GM18867 (cell line): ENCODE results near the gene RRAS.
"Not testable (repeated sequence)": the region's sequence is repeated elsewhere in the genome, so short reads cannot be mapped to it uniquely, and the experiment has no call there.

ENCODE experiments used
- ATAC-seq: cut with Tn5 transposase; IDR thresholded peaks from one replicate; pipeline ENCODE4 v1.9.1; 2021; ENCODE audit warnings: mild to moderate bottlenecking, moderate library complexity; ENCODE audit not compliant: unreplicated experiment

RRAS gene

DNA sequence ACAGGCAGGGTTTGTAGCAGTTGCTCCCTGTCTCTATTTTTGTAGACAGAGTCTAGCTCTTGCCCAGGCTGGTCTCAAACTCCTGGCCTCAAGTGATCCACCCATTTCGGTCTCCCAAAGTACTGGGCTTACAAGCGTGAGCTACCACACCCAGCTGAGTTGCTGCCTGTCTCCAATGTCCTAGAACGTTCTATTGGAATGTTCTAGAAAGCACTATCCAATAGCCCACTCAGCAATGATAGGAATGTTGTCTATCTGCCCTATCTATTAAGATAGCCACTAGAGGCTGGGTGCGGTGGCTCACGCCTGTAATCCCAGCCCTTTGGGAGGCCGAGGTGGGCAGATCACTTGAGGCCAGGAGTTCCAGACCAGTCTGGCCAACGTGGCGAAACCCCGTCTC, 6.7 kb downstream of the RRAS start:
- not testable (repeated sequence) for ATAC-seq

DNA sequence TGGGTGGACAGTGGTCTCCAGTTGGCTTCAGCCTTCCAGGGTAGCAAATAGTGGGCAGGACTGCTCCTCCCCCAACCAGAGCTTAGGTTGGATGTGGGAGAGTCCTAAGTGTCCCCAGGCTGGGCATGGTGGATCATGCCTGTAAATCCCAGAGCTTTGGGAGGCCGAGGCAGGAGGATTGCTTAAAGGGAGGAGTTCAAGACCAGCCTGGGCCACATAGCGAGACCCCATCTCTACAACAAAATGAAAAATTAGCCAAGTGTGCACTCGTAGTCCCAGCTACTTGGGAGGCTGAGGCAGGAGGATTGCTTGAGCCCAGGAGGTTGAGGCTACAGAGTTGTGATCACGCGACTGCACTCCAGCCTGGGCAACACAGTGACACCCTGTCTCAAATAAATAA, 7.4 kb downstream of the RRAS start:
- ATAC-seq = no peak

DNA sequence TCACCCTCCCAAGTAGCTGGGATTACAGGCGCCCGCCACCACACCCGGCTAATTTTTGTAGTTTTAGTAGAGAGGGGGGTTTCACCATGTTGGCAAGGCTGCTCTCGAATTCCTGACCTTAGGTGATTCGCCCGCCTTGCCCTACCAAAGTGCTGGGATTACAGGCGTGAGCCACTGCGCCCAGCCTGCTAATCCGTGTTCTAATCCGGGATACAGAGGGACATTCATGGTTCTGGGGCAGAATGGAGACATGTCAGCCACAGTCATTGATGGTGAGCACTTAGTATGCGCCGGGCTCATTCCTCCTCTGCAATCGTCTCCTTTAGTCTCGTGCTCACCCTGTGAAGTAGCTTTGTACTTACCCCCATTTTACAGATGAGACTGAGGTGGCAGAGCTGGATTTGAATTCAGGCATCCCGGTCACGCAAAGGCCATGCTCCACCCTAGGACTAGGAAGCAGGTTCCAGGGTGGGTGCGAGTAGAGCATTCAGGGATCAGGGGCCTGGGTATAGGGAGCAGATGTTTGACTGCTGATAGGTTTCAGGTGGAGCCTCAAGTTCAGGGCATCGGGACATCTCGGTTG, 8.2 kb downstream of the RRAS start:
- ATAC-seq = no peak

DNA sequence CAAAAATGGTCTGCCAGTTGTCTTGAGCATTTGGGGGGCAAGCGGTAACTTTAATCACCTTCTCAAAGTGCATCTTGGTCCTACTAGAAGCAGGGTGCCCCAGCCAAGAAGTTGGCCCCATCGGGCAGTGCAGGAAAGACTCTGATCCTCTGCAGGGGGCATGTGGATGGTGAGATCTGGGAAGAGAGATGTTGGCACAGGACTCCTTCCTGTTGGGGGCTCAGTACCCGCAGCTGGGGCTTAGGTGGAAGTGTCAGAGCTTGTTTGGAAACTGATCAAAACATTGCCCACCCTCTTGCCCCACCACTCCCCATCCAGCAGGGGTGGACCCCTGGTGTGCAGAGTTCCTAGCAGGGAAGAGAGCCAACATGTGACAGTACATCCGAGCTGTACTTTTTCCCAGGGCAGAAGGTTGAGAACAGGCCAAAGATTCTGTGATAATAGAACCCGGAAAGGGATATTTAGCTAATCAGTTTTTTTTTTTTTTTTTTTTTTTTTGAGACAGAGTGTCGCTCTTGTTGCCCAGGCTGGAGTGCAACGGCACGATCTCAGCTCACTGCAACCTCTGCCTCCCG, 8.8 kb downstream of the RRAS start:
- ATAC-seq = no peak

DNA sequence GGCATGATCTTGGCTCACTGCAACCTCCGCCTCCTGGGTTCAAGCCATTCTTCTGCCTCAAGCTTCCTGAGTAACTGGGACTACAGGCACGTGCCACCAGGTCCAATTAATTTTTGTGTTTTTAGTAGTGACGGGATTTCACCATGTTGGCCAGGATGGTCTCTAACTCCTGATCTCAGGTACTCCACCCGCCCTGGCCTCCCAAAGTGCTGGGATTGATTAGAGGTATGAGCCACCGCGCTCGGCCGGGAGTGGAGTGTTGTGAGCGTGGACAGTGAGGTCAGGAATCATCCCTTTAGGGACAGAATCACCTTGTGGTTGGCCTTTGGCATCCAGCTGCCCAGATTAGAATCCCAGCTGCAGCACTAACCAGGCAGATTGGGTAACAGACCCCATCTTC, 10.3 kb downstream of the RRAS start:
- ATAC-seq = no peak

DNA sequence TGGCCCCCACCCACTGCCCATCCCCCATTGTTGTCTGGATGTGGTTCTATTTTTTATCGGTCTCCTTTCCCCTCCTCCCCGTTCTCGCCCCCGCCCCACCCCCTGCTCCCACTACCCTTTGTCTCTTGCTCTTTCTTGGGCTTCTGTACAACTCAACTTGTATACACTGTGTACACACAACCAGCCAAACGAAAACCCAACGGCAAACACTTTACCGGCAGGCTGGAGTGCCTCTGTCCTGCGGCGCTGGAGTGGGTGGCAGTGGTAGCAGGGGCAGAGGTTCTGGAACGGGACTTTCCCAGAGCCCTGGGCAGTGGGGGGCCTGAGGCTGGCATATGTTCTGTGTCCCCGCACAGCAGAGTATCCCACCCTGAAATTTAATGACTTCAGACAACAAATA, 13.7 kb downstream of the RRAS start:
- no peak for ATAC-seq

DNA sequence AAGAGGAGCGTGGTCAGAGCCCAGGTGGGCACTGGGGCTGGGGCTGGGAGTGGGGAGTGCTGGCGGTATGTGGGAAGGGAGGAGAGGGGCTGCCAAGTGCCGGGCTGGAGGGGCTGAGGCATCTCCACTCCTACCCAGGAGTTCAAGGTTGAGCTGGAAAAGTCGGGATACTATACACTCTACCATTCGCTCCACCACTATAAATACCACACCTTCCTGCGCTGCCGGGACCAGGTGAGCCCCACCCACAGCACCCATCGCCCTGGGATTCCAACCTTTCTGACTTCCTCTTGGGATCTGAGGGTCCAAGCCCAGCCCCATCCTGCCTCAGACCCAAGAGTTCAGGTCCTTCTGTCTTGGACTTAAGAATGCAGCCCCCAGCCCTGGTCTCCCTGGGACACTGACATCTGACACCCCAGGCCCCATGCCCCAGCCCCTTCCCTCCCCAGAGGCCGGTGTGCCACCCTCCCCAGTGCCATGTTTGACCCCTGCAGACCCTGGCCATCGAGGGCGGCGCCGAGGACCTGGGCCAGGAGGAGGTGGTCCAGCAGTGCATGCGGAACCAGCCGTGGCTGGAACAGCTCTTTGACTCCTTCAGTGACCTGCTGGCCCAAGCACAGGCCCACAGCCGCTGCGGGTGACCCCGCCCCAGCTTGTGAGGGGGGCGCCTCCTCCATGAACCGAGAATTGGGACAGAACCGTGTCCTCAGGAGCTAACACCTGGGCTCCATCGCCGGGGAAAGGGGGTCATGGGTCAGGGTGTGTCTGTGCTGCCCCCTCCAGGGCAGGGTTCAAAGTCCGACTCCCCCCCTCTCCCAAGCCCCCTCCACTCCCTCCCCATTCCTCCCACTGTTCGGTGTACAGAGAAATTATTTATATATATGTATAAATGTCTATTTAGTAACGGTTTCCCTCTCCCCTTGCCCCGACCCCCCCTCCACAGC, 14.7 kb downstream of the RRAS start:
- ATAC-seq = no peak

DNA sequence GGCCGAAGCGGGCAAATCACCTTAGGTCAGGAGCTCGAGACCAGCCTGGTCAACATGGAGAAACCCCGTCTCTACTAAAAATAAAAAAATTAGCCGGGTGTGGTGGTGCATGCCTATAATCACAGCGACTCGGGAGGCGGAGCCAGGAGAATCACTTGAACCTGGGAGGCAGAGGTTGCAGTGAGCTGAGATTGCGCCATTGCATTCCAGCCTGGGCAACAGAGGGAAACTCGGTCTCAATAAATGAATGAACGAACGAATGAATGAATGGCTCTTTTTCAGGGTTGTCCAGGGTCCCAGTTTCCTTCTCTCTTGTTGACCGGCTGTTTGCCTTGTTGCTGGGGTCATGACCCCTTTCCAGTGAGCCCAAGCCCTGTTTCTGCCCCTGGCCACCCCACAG, 22.1 kb downstream of the RRAS start:
- not testable (repeated sequence) for ATAC-seq

DNA sequence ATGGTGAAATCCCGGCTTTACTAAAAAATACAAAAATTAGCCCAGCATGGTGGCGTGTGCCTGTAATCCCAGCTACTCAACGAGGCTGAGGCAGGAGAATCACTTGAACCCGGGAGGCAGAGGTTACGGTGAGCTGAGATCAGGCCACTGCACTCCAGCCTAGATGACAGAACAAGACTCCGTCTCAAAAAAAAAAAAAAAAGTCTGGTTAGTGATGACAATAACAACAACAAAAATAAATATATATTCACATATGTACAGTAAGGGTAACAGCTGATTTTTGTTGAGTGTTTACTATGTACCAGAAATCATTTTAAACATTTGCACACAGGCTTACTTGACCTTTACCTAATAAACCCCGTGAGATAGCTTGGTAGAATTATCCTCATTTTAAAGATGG, 23.0 kb downstream of the RRAS start:
- ATAC-seq = no peak

DNA sequence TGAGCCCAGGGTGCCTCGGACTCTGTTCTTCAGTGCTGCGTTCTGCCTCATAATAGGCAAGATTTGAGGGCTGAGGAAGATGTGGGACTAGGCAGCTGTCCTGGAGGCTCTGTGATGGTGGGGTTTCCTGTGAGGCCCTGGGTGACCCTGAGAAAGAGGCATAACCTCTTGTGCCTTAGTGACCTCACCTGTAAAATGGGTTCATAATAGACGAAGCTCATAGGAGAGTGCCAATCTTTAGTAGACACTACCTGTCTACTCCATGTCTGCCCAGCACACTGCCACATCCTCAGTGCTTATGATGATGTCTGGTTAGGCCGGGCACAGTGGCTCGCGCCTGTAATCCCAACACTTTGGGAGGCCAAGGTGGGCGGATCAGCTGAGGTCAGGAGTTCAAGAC, 23.4 kb downstream of the RRAS start:
- ATAC-seq = no peak

DNA sequence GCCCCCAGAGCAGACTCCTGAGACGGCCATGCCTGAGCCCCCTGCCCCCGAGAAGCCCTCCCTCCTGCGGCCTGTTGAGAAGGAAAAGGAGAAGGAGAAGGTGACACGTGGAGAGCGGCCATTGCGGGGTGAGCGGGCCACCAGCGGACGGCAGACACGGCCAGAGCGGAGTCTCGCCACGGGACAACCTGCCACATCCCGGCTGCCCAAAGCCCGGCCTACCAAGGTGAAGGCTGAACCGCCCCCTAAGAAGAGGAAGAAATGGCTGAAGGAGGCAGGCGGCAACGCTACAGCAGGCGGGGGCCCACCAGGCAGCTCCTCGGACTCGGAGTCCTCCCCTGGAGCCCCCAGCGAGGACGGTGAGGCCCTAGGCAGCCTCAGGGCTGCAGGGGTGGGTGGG, 24.1 kb downstream of the RRAS start:
- no peak for ATAC-seq

DNA sequence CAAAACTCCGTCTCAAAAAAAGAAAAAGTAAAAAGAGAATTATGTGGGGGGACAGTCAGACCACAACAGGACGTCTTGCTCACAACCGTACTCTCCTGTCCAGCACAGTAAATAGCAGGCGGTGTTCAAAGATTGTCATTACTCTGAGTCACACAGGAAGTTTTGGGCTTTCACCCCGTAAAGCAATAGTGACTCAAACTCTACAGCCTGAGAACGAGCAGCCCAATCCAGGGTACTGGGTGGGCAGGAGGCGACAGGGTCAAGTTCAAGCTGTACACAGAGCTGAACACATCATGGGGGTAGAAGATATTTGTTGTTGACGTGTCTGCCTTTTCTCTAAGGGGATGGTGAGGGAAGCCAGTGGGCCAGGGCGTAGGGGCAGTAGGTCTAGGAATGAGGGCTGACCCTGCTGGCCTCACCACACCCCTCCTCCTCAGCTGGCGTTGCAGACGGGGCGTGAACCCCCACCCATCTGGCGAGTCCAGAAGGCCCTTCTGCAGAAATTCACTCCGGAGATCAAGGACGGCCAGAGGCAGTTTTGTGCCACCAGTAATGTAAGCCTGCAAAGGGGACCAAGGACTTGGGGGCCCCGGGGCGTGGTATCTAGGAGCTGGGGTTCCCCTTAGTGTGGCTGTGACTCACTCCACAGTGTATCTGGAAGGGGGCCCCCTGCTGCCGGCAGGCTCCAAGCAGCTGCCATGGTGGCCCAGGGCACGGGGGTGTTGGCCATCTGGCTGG, 25.7 kb downstream of the RRAS start:
- no peak for ATAC-seq

DNA sequence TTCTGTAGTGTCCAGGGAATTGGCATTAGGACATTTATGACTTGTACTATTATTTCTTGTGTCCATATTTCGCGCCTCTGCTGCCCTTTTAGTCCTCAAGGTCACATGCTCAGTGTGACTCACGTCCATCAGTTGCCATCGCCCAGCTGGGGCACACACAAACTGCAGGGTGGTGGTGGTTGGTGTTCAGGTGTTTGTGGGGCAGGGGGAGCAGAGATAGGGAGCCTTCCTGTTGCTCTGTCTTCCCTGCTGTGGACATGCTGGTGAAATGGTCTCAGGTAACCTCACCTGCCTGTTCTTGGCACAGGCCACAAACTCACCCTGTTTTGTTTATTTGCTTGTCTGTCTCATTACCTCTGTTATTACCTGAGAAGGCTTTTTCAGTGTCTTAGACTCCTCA, 26.6 kb downstream of the RRAS start:
- ATAC-seq = no peak

DNA sequence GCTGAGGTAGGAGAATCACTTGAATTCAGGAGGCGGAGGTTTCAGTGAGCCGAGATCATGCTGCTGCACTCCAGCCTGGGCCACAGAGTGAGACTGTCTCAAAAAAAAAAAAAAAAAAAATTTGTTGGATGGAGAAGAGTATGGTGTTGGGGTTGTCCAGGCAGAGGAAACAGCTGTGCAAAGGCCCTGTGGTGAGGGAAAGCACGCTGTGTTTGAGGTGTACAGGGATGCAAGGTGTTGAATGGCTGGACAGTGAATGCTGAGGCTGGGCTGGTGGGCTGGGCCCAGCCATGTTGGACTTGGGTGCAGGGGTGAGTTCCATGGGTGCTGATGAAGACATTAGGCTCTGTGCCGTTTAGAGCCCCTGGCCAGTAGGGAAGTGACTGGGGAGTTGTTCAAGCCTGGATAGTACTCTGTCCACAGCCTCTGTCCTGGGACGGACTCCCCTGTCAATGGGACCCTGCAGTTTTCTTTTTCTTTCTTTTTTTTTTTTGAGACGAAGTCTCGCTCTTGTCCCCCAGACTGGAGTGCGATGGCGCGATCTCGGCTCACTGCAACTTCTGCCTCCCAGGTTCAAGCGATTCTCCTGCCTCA, 30.3 kb downstream of the RRAS start:
- ATAC-seq = no peak

DNA sequence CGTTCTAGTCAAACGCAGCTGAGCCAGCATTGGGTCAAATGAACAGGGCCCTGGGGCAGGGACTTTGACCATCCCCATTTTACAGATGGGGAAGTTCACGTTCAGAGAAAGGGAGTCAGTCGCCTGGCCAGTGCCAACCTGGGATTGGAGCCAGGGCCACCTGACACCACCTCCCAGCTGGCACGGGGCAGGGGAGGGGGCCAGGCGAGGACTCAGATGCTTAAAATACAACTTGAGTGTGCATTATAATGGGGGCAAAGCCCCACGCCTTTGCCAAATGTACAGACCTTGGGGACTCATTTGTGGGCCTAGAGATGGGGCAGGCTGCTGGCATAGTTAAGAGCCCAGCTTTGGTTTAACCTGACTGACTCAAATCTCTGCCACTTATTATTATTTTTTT, 34.3 kb downstream of the RRAS start:
- ATAC-seq = no peak

DNA sequence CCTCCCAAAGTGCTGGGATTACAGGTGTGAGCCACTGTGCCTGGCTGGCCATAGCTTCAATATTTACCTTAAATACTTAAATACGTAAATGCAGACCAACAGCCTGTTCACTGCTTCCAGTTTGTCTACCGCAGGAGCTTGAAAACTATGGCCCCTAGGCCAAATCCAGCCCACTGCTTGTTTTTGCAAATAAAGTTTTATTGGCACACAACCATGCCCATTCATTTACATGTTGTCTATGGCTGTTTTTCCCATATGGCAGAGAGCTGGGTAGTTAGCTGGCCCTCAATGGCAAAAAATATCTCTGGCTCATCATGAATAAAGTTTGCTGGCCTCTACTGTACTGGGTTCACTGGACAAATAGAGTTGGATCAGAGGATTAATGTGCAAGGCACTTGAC, 37.1 kb downstream of the RRAS start:
- ATAC-seq = no peak

DNA sequence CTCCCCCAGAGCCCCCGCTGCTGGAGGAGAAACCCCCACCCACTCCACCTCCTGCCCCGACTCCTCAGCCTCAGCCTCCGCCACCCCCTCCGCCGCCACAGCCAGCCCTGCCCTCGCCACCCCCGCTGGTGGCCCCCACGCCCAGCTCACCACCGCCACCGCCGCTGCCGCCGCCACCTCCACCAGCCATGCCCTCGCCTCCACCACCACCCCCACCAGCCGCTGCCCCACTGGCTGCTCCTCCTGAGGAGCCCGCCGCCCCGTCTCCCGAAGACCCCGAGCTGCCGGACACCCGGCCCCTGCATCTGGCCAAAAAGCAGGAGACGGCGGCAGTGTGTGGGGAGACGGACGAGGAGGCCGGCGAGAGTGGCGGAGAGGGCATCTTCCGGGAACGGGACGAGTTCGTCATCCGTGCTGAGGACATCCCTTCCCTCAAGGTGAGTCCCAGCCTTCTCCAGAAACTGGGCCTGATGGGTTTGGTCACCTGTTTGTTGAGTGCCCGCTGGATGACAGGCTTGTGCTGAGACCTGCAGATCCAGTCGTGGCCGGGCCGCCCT, 38.4 kb downstream of the RRAS start:
- ATAC-seq = no peak

DNA sequence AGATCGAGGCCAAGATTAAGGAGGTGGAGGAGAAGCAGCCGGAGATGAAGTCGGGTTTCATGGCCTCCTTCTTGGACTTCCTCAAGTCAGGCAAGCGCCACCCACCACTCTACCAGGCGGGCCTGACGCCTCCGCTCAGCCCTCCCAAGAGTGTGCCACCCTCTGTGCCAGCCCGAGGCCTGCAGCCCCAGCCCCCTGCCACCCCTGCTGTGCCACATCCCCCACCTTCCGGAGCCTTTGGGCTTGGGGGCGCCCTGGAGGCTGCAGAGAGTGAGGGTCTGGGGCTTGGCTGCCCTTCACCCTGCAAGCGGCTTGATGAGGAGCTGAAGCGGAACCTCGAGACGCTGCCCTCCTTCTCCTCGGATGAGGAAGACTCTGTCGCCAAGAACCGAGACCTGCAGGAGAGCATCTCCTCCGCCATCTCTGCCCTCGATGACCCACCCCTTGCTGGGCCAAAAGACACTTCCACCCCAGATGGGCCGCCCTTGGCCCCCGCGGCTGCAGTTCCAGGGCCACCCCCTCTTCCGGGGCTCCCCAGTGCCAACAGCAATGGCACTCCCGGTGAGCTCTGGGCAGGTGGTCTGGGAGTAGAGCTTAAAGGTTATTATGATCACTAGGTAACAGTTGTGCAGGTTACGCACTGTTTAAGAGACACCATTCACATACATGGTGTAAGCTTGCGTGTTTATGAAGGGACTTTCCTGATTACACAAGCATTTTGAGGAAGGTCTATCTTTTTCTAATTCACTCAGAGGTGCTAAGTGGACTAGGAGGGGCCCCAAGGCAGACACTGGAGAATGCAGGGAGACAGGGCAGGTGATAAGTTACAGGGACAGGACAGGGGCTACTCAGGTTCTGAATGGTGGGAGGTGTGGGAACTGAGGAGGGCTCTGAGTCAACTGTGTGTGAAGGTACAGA, 40.3 kb downstream of the RRAS start:
- ATAC-seq = no peak

DNA sequence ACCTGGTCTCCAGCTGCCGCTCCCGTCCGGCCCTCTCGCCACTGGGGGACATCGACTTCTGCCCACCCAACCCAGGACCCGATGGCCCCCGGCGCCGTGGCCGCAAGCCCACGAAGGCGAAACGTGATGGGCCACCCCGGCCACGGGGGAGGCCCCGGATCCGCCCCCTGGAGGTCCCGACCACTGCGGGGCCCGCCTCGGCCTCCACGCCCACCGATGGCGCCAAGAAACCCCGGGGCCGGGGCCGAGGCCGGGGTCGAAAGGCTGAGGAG, 42.3 kb downstream of the RRAS start:
- ATAC-seq = no peak
